Measurements from ENCODE around the gene PRDM16.

The PRDM16 gene

DNA sequence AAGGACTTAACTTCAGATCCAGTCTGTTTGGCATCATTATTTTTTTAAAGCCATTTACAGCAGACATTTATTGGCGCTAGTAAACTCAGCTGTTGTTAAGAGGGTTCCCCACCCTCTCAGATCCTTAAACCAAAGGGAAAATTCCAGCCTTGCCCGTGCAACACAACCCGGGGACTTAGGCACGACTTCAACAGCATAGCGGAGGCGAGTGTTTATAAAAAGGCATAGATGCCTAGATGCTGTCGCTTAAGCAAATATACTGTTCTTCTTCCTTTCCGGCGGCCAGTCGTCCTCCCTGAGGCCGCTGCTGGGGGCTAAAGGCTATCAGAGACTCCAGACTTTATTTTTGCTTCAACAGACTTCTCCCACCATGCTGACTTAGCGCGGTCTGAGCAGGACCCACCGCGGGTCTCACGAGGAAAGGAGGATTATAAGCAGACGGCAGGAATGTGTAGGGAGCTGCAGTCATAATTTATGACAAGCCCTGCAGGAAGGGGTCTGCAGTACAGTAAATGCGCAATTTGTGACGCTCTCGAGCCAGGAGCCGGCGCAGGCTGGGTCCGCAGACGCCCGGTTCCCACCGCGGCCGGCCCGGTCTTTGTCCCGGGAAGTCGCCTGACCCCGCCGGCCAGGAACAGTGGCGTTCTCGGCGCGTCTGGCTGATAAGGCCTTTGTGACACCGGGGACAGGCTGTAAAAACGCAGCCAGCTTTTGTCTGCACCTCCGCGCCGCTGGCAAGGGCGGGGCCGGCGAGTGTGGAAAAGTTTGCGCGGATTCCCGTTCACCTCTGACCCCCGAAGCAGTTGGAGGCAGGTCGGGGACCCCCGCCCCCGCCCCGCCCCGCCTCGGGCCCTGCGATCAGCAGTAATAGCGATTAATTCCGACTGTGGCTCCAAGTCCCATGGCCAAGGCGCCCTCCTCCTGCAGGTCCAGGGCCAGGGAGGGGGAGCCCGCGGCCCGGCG is 324.3 kb downstream of the PRDM16 start:
- Histone ChIP-seq H3K27me3 (ENCODE audit: insufficient read depth, low read length) (peaks cover 53% of the 10 kb centered on the region), H3K4me1 (ENCODE audit: insufficient read depth, low read length) (peaks cover 11% of the 10 kb centered on the region; the same call in 1 of the 2 replicates), H3K27ac (ENCODE audit: low read depth, low read length) (no peak overlapping the region), H3K4me3 (ENCODE audit: low read length) (peak overlapping the region; percentile 46), H3K9ac (ENCODE audit: low read depth, low read length) (peak overlapping the region; percentile 38), H3K9me3 (ENCODE audit: insufficient read depth, low read depth, low read length) (no peaks in the 10 kb centered on the region), H3K36me3 (ENCODE audit: insufficient read depth, low read length) (no peaks in the 10 kb centered on the region)
- 12% methylated on average over 63 of the region's 63 CpGs for WGBS

DNA sequence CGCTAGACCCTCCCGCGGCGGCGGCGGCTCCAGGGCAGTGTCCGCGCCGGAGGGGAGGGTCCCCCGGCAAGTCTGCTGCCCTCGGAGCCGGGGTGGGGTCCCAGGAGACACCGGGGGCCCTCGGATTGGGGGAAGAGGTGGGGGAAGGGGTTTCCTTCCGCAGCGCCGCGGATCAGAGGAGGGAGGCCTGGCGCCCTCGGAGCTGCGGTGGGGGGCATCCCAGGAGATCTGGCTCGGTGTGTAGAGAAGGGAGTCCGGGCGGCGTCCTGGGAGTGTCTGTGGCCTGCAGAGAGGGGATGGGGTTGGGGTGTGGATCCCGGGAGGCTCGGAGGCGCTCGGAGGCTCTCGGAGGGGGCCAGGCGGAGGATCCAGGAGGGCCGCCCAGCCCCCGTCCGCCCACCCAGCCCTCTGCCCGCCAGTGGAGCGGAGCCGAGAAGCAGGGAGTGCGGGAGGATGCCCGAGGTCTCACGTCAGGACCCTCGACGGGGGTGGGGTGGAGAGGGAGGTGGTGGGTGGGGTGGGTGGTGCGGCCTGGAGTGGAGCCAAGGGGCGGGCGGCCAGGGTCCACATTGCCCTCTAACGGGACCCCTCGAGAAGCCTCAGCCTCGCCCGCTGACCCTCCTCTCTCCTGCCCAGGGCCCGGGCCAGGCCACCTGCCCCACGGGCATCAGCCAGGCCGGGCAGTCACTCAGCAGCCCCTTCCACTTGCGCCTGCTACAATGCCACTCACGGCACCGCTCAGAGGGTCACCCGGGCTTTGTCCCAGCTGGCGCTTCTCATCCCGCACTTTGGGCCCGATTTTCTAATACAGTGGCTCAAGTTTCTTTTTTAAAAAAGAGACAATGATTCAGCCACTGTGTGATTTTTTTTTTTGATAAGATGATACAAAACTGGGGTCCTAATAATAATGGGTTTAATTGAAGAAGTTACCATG is 325.3 kb downstream of the PRDM16 start:
- H3K9me3 ChIP-seq (ENCODE audit: insufficient read depth, low read depth, low read length), result no peaks in the 10 kb centered on the region
- no peak overlapping the region for H3K27ac ChIP-seq (ENCODE audit: low read depth, low read length)
- H3K36me3 ChIP-seq (ENCODE audit: insufficient read depth, low read length), result no peaks in the 10 kb centered on the region
- H3K4me3 ChIP-seq (ENCODE audit: low read length), result peak overlapping the region; percentile 46
- peaks cover 11% of the 10 kb centered on the region; the same call in 1 of the 2 replicates for H3K4me1 ChIP-seq (ENCODE audit: insufficient read depth, low read length)
- 31% methylated on average over 56 of the region's 59 CpGs for WGBS
- peaks cover 53% of the 10 kb centered on the region for H3K27me3 ChIP-seq (ENCODE audit: insufficient read depth, low read length)
- peak overlapping the region; percentile 38 for H3K9ac ChIP-seq (ENCODE audit: low read depth, low read length)

DNA sequence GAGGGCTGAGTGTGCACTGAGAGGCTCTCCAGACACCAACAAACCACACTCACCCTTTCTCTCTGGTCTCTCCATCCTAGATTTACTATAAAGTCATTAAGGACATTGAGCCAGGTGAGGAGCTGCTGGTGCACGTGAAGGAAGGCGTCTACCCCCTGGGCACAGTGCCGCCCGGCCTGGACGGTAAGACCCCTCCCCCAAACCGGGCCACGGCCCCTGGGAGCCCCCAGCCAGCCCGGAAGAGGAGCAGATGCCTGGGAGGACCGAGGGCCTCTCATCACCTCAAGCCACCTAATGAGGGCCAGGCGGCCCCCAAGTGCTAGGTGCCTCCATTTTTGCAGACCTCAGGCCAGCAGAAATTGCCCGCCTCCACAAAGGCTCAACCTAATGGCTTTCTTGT is 327.4 kb downstream of the PRDM16 start:
- Histone ChIP-seq H3K9ac (ENCODE audit: low read depth, low read length) (no peak overlapping the region), H3K9me3 (ENCODE audit: insufficient read depth, low read depth, low read length) (no peaks in the 10 kb centered on the region), H3K27me3 (ENCODE audit: insufficient read depth, low read length) (peaks cover 47% of the 10 kb centered on the region), H3K4me3 (ENCODE audit: low read length) (no peak overlapping the region), H3K4me1 (ENCODE audit: insufficient read depth, low read length) (peaks cover 11% of the 10 kb centered on the region; the same call in 1 of the 2 replicates), H3K36me3 (ENCODE audit: insufficient read depth, low read length) (no peaks in the 10 kb centered on the region), H3K27ac (ENCODE audit: low read depth, low read length) (no peak overlapping the region)
- WGBS, result 86% methylated on average over 11 of the region's 11 CpGs

GRCh38 chr1:3397311-3397710 is 328.3 kb downstream of the PRDM16 start:
- 88% methylated on average over 17 of the region's 17 CpGs for WGBS
- no peaks in the 10 kb centered on the region for H3K9me3 ChIP-seq (ENCODE audit: insufficient read depth, low read depth, low read length)
- no peak overlapping the region for H3K4me3 ChIP-seq (ENCODE audit: low read length)
- no peak overlapping the region for H3K9ac ChIP-seq (ENCODE audit: low read depth, low read length)
- H3K36me3 ChIP-seq (ENCODE audit: insufficient read depth, low read length), result no peaks in the 10 kb centered on the region
- H3K27ac ChIP-seq (ENCODE audit: low read depth, low read length), result no peak overlapping the region
- peaks cover 38% of the 10 kb centered on the region for H3K27me3 ChIP-seq (ENCODE audit: insufficient read depth, low read length)
- H3K4me1 ChIP-seq (ENCODE audit: insufficient read depth, low read length), result peaks cover 8% of the 10 kb centered on the region; the same call in 1 of the 2 replicates

- H3K9me3 ChIP-seq (ENCODE audit: insufficient read depth, low read depth, low read length), result no peaks in the 10 kb centered on the region
- H3K27me3 ChIP-seq (ENCODE audit: insufficient read depth, low read length), result peaks cover 26% of the 10 kb centered on the region
- no peaks in the 10 kb centered on the region for H3K36me3 ChIP-seq (ENCODE audit: insufficient read depth, low read length)
- no peak overlapping the region for H3K9ac ChIP-seq (ENCODE audit: low read depth, low read length)
- 94% methylated on average over 24 of the region's 25 CpGs for WGBS
- no peak overlapping the region for H3K27ac ChIP-seq (ENCODE audit: low read depth, low read length)
- no peaks in the 10 kb centered on the region for H3K4me1 ChIP-seq (ENCODE audit: insufficient read depth, low read length)
- H3K4me3 ChIP-seq (ENCODE audit: low read length), result no peak overlapping the region
Measured at GRCh38 chr1:3398396-3399140, 329.6 kb downstream of the PRDM16 start.

DNA sequence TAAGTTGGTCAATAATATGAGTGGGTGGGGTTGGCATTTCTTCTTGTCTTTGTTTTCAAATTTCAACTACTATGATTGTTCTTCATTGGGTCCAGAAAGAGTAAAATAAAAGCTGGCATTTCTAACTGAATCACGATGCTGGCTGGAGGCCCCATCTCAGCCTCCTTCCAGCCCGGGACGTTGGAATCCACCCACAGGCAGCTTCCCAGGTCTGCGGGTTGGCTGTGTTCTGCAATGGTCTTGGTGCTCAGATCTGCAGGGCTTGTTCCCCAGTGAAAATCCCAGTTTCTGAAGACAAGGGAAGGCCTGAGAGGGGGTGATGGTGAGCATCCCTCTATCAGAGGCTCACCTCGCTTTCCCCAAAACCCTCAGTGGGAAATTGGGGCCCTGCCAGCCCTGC is 330.7 kb downstream of the PRDM16 start:
- Histone ChIP-seq H3K4me3 (ENCODE audit: low read length) (no peak overlapping the region), H3K27me3 (ENCODE audit: insufficient read depth, low read length) (peaks cover 15% of the 10 kb centered on the region), H3K36me3 (ENCODE audit: insufficient read depth, low read length) (no peaks in the 10 kb centered on the region), H3K9me3 (ENCODE audit: insufficient read depth, low read depth, low read length) (no peaks in the 10 kb centered on the region), H3K4me1 (ENCODE audit: insufficient read depth, low read length) (no peaks in the 10 kb centered on the region), H3K9ac (ENCODE audit: low read depth, low read length) (no peak overlapping the region), H3K27ac (ENCODE audit: low read depth, low read length) (no peak overlapping the region)
- WGBS, result 86% methylated on average over 5 of the region's 5 CpGs

DNA sequence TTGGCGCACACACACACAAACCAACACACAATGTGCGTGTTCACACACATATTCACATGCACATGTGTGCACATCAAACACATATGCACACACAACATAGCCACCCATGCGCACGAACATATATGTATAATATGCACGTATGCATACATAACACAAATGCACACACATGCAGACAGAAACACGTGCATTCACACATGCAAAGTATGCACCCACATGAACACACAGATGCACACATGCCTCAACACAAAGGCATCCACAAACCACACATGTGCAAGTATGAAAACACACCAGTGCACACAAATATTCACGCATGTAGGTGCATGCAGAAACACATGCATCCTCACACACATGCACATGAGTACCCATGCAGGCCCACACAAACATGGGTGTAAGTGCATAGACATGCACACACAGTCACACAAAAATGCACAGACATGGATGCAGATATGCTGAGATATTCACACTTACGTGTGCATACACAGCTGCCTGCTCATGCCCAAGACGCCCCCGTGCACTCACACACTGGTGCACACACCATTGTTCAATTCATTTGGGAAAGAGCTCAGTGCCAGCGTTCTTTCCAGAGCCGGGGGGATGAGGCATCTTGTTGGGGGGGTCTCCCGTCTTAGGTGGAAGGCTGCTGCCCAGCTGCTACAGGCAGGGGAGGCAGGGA is 332.7 kb downstream of the PRDM16 start:
- Histone ChIP-seq H3K36me3 (ENCODE audit: insufficient read depth, low read length) (no peaks in the 10 kb centered on the region), H3K4me1 (ENCODE audit: insufficient read depth, low read length) (no peaks in the 10 kb centered on the region), H3K9me3 (ENCODE audit: insufficient read depth, low read depth, low read length) (no peaks in the 10 kb centered on the region), H3K27me3 (ENCODE audit: insufficient read depth, low read length) (peaks cover 4% of the 10 kb centered on the region; the same call in 1 of the 2 replicates), H3K9ac (ENCODE audit: low read depth, low read length) (no peak overlapping the region), H3K4me3 (ENCODE audit: low read length) (no peak overlapping the region), H3K27ac (ENCODE audit: low read depth, low read length) (no peak overlapping the region)
- WGBS, result 96% methylated on average over 13 of the region's 13 CpGs

DNA sequence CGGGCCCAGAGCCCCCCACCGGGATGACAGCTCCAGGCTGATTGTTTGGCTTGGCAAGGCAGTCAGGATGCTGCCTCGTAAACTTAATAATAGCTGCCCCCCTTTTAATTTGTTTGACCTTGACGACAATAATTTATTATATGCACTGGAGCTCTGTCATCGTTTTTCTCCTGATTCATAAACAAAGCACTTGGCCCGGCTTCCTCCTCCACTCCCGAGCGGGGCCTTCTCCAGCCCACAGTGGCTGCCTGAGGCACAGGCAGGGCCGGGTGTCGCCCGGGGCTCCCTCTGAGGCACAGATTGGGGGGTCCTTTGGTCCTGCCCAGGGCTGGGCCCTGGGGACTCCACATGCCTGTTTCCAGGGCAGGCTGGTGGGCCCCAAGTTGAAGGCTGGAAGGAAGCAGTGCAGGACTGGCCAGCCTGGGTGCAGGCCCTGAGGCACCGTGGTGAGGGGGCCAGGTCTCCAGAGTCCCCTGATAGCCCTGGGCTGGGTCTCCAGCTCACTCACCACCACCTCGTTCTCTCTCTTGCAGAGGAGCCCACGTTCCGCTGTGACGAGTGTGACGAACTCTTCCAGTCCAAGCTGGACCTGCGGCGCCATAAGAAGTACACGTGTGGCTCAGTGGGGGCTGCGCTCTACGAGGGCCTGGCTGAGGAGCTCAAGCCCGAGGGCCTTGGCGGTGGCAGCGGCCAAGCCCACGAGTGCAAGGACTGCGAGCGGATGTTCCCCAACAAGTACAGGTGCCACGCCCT is 333.4 kb downstream of the PRDM16 start:
- Histone ChIP-seq H3K9ac (ENCODE audit: low read depth, low read length) (no peak overlapping the region), H3K4me3 (ENCODE audit: low read length) (no peak overlapping the region), H3K27me3 (ENCODE audit: insufficient read depth, low read length) (peaks cover 4% of the 10 kb centered on the region; the same call in 1 of the 2 replicates), H3K4me1 (ENCODE audit: insufficient read depth, low read length) (no peaks in the 10 kb centered on the region), H3K27ac (ENCODE audit: low read depth, low read length) (no peak overlapping the region), H3K36me3 (ENCODE audit: insufficient read depth, low read length) (no peaks in the 10 kb centered on the region), H3K9me3 (ENCODE audit: insufficient read depth, low read depth, low read length) (no peaks in the 10 kb centered on the region)
- WGBS, result 93% methylated on average over 29 of the region's 29 CpGs

DNA sequence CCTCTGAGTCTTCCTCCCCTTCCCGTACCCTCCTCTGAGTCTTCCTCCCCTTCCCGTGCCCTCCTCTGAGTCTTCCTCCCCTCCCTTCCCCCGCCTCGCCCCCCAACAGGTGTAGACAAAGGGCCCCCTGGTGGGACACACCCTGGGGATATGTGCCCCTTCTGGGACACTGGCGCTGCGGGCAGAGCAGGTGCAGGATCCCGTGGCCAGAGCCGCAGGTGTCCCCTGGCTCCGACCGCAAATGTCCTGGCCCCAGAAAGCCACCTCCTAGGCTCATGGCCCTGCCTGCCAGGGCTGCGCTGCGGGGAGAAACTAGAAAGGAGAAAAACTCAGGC is 334.0 kb downstream of the PRDM16 start:
- H3K9ac ChIP-seq (ENCODE audit: low read depth, low read length), result no peak overlapping the region
- H3K4me3 ChIP-seq (ENCODE audit: low read length), result no peak overlapping the region
- WGBS, result 83% methylated on average over 12 of the region's 12 CpGs
- no peak overlapping the region for H3K27ac ChIP-seq (ENCODE audit: low read depth, low read length)
- no peaks in the 10 kb centered on the region for H3K27me3 ChIP-seq (ENCODE audit: insufficient read depth, low read length)
- H3K9me3 ChIP-seq (ENCODE audit: insufficient read depth, low read depth, low read length), result no peaks in the 10 kb centered on the region
- H3K4me1 ChIP-seq (ENCODE audit: insufficient read depth, low read length), result no peaks in the 10 kb centered on the region
- no peaks in the 10 kb centered on the region for H3K36me3 ChIP-seq (ENCODE audit: insufficient read depth, low read length)

Measured in HUES64 (cell line).